ACC112 (cell line): ENCODE data around the gene MRM2.
"Not testable (repeated sequence)": the region's sequence is repeated elsewhere in the genome, so short reads cannot be mapped to it uniquely, and the experiment has no call there.

Experiments
- H2AFZ ChIP-seq: fragments of 200-600 bp; sonication (generic); one replicate; pipeline ENCODE4 v1.6.0; 2017; ENCODE audit warnings: antibody characterized with exemption, low read length; ENCODE audit not compliant: unreplicated experiment
- H3K27ac ChIP-seq: fragments of 200-600 bp; sonication (generic); 2 replicates; pipeline ENCODE4 v1.5.1; 2014; ENCODE audit warnings: low read depth, mild to moderate bottlenecking, antibody characterized with exemption, low read length, moderate library complexity
- H3K27me3 ChIP-seq: fragments of 200-600 bp; sonication (generic); 2 replicates; pipeline ENCODE4 v1.6.1; 2014; ENCODE audit warnings: mild to moderate bottlenecking, antibody characterized with exemption, low read length, moderate library complexity, mixed read lengths; ENCODE audit not compliant: insufficient read depth
- H3K36me3 ChIP-seq: fragments of 200-600 bp; sonication (generic); 2 replicates; pipeline ENCODE4 v1.6.1; 2016; ENCODE audit warnings: mild to moderate bottlenecking, antibody characterized with exemption, low read length, moderate library complexity, mixed read lengths; ENCODE audit not compliant: insufficient read depth
- H3K4me1 ChIP-seq: fragments of 200-600 bp; sonication (generic); one replicate; pipeline ENCODE4 v1.6.1; 2016; ENCODE audit warnings: low read length, mixed read lengths; ENCODE audit not compliant: insufficient read depth, unreplicated experiment, control insufficient read depth
- H3K4me3 ChIP-seq: fragments of 200-600 bp; sonication (generic); 2 replicates; pipeline ENCODE4 v1.5.1; 2014; ENCODE audit warnings: mild to moderate bottlenecking, low read depth, low read length
- H3K79me2 ChIP-seq: fragments of 200-600 bp; sonication (generic); one replicate; pipeline ENCODE4 v1.6.0; 2016; ENCODE audit warnings: low read length; ENCODE audit not compliant: control insufficient read depth, unreplicated experiment, insufficient read depth

Gene MRM2

GRCh38 chr7:2269089-2269990, 27.3 kb upstream of the MRM2 start:
- not testable (repeated sequence) for H3K4me3 ChIP-seq, H3K36me3 ChIP-seq, H3K4me1 ChIP-seq, H2AFZ ChIP-seq, H3K79me2 ChIP-seq, H3K27ac ChIP-seq, H3K27me3 ChIP-seq

GRCh38 chr7:2266911-2267310, 24.9 kb upstream of the MRM2 start:
- Histone ChIP-seq H3K4me3 (no peak overlapping the region), H3K27me3 (no peaks in the 10 kb centered on the region), H3K4me1 (peaks cover 7% of the 10 kb centered on the region), H3K36me3 (no peaks in the 10 kb centered on the region; the same call in 1 of the 2 replicates), H3K79me2 (no peaks in the 10 kb centered on the region), H2AFZ (no peak overlapping the region), H3K27ac (no peak overlapping the region)

DNA sequence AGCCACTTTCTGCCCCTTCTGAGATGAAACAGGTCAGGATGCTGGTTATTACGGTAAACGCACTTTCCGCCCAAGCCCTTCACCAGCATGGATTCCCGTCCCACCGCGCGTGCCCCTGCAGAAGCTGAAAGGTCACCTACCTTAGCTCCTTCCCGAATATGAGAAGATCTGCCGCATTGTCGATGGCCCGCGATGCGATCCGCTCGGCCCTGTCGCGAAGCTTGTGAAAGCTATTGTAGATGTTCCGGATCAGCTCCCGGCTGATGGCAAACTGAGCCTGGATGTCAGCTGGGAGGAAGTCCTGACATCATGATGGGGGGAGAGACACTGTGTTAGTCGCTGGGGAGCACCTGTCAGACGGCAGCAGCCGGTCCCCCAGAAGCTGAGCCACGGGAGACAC, 22.2 kb upstream of the MRM2 start:
- H2AFZ ChIP-seq = no peak overlapping the region
- no peaks in the 10 kb centered on the region for H3K27me3 ChIP-seq
- peaks cover 7% of the 10 kb centered on the region for H3K4me1 ChIP-seq
- no peaks in the 10 kb centered on the region for H3K79me2 ChIP-seq
- no peak overlapping the region for H3K4me3 ChIP-seq
- H3K36me3 ChIP-seq = no peaks in the 10 kb centered on the region
- no peak overlapping the region for H3K27ac ChIP-seq

GRCh38 chr7:2263176-2263575, 21.2 kb upstream of the MRM2 start:
- Histone ChIP-seq H3K27ac (no peak overlapping the region), H3K4me3 (no peak overlapping the region), H3K79me2 (no peaks in the 10 kb centered on the region), H3K4me1 (peaks cover 7% of the 10 kb centered on the region), H2AFZ (no peak overlapping the region), H3K36me3 (no peaks in the 10 kb centered on the region), H3K27me3 (no peaks in the 10 kb centered on the region)

- Histone ChIP-seq H3K4me3 (no peak overlapping the region), H2AFZ (no peak overlapping the region), H3K79me2 (no peaks in the 10 kb centered on the region), H3K36me3 (no peaks in the 10 kb centered on the region), H3K27ac (no peak overlapping the region), H3K27me3 (no peaks in the 10 kb centered on the region), H3K4me1 (peaks cover 3% of the 10 kb centered on the region)
These were observed 19.6 kb upstream of the MRM2 start for GRCh38 chr7:2261611-2262010.

DNA sequence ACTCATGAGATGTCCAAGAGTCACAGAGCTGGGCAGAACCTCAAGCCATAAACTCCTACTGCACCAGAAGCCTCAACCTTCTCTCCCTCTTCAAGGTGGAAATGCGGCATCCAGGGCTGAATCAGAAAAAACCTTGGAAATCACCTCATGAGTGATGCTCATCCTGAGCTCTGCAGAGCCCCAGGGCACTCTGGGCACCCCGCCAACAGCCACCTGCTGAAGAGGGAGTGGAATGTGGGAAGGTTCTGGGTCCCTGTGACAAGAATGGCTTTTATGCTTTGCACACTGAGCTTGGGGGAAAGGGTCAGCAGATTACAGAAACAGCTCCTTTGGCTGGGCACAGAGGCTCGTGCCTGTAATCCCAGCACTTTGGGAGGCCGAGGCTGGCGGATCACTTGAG, 18.8 kb upstream of the MRM2 start:
- no peaks in the 10 kb centered on the region for H3K36me3 ChIP-seq
- no peaks in the 10 kb centered on the region for H3K4me1 ChIP-seq
- H3K27ac ChIP-seq = no peak overlapping the region
- no peak overlapping the region for H2AFZ ChIP-seq
- no peaks in the 10 kb centered on the region for H3K79me2 ChIP-seq
- no peaks in the 10 kb centered on the region for H3K27me3 ChIP-seq
- H3K4me3 ChIP-seq = no peak overlapping the region

DNA sequence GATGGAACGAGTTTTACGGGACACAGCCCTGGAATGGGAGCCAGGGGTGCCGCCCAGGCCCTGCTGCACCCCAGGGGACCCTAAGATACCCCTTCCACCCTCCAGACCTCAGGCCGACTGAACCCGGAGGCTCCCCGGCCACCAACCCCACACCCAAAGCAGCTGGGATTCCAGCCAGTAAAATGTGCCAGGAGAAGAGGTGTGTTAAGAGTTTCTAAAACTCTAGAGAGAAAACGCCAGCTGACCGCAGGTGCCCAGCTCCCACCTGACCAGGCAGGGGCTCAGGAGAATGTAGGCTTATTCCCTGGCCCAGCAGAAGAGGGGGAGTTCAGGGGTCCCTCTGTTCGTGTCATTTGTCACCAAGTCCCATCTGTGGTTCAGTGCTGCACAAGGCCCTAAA, 17.5 kb upstream of the MRM2 start:
- Histone ChIP-seq H3K36me3 (no peaks in the 10 kb centered on the region), H3K79me2 (no peaks in the 10 kb centered on the region), H3K27me3 (no peaks in the 10 kb centered on the region), H3K4me3 (no peak overlapping the region), H2AFZ (no peak overlapping the region), H3K4me1 (no peaks in the 10 kb centered on the region), H3K27ac (no peak overlapping the region)

DNA sequence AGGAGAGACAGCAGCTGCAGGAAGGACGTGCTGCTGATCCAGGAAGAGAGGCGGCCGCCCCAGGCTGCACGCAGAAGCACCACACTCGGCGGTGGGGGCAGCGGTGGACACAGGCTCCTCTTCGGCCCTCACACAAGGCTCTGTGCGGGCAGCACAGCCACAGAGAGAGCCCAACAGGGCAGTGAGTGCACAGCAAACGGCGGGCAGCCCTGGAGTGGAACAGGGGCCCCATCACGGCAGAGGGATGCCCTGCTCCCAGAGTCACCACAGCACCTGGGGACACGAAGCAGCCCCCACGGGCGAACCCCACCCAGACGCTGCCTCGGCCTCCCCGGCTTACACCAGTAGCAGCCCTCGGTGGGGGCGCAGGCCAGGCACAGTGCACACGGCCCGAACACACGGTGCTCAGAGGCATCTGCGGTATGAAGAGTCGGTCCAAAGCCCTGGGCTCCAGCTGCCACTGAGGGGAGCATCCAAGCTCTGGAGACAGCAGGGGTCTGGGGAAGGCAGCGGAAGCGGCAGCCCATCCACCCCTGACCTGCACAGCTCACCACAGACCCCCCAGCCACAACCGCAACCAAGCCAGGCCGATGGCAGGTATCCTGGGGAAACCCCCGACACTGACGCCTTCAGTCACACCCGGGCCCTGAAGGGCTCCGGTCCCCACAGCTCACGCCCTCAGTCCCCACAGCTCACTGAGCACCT, 16.8 kb upstream of the MRM2 start:
- no peaks in the 10 kb centered on the region for H3K4me1 ChIP-seq
- no peaks in the 10 kb centered on the region for H3K36me3 ChIP-seq
- H3K4me3 ChIP-seq = no peak overlapping the region

DNA sequence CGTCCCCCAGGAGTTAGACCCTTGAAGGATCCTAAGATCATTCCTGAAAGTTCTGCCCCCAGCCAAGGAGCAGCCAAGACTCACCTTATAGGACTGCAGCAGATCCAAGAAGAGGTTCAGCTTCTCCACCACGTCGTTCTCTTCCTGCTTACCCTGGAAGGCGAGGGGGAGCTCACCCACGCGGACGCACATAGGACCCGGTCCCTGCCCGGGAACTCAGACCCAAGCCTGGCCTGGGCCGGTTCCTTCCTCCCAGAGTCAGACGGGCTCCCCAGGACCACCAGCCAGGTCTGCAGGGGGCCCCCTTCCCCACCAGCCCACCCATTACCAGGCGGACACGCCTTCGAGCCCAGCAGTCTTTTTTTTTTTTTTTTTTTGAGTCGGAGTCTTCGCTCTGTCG, 15.6 kb upstream of the MRM2 start:
- Histone ChIP-seq H3K27me3 (no peaks in the 10 kb centered on the region), H3K4me1 (no peaks in the 10 kb centered on the region), H2AFZ (no peak overlapping the region), H3K79me2 (no peaks in the 10 kb centered on the region), H3K4me3 (no peak overlapping the region), H3K36me3 (no peaks in the 10 kb centered on the region), H3K27ac (no peak overlapping the region)

More for the DNA sequence above, 16.8 kb upstream of the MRM2 start:
- H3K27ac ChIP-seq = no peak overlapping the region
- H3K27me3 ChIP-seq = no peaks in the 10 kb centered on the region
- no peaks in the 10 kb centered on the region for H3K79me2 ChIP-seq
- no peak overlapping the region for H2AFZ ChIP-seq

DNA sequence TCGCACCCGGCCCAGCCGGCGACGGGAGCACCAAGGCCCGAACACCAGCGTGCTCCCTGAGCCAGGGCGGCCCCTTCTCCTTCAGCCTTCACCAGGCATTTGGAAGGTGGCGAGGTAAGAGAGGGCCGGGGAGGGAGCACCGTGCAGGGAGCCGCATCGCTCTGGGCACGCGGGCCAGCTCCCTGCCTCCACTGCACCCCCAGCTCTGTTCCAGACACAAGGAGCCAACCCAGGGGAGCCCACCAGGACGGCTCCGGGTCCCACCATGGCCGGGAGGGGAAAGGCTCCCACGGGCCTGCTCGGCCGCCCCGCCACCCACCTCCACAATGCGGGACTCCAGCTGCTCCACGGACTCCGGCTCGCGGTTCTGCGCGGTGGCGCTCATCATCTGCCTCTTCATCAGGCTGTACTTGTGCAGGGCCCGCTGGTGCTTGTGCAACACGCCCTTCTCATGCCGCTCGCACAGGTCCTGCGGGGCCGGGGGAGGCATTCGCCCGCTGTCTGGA, 15.1 kb upstream of the MRM2 start:
- H3K4me3 ChIP-seq = no peak overlapping the region

More for the DNA sequence above, 15.1 kb upstream of the MRM2 start:
- Histone ChIP-seq H3K36me3 (no peaks in the 10 kb centered on the region), H3K4me1 (no peaks in the 10 kb centered on the region), H2AFZ (no peak overlapping the region), H3K79me2 (no peaks in the 10 kb centered on the region), H3K27ac (no peak overlapping the region), H3K27me3 (no peaks in the 10 kb centered on the region)
